K562 (cell line): ENCODE results near the gene RETREG2. TPM values are rescaled to one million over a fixed set of nuclear protein-coding genes. Genes with fewer than 3 reads are reported as not detected.

Experiments used
- ATAC-seq: fragments of 200-7000 bp; cut with Tn5 transposase; 3 replicates; pipeline ENCODE4 v1.9.1; 2020; ENCODE audit warnings: moderate library complexity
- BruUV-seq: library from RNA; stranded (reverse); fragments of 400-500 nt; replicated peaks from 2 replicates; lab custom pipeline; 2021; lab: Mats Ljungman, UMichigan
- CTCF ChIA-PET: fragments of 300-600 bp; formaldehyde crosslinking; extraction: SDS; loops from one replicate; lab custom pipeline; 2021; ENCODE audit warnings: low intra/inter-chr PET ratio; lab: Yijun Ruan, JAX
- POLR2A ChIA-PET: fragments of 300-600, 350-650 bp; sonication (Branson Sonifier 250); formaldehyde crosslinking; extraction: SDS; loops from one replicate; lab custom pipeline; 2021; ENCODE audit warnings: antibody characterized with exemption, inconsistent platforms; lab: Yijun Ruan, JAX
- DNase-seq, 4 experiments: peaks; one replicate each; pipeline versions ENCODE4 v3.0.0 to v3.0.0-alpha.2; 2011 to 2018; ENCODE audit warnings: low spot score in 3 of 4, mixed read lengths in 3 of 4; ENCODE audit errors: extremely low read depth in 1 of 4
- FAIRE-seq: peaks from 2 replicates; lab custom pipeline; 2011; peaks lifted over from hg19 to GRCh38; lab: Jason Lieb, UNC
- H2AFZ ChIP-seq: 2 replicates; pipeline ENCODE4 v1.6.0; 2011; ENCODE audit warnings: low read depth, low read length, control low read depth, inconsistent platforms
- H3K27ac ChIP-seq: fragments of 200-600 bp; 3 replicates; pipeline ENCODE4 v1.8.0; 2011; ENCODE audit warnings: low read depth, mild to moderate bottlenecking, control low read depth, inconsistent platforms, low read length, moderate library complexity, mixed read lengths; ENCODE audit errors: extremely low read depth
- H3K27me3 ChIP-seq, 2 experiments: fragments of 300-600 bp in 1 of 2; 2 replicates in 1 of 2; 3 replicates in 1 of 2; pipeline versions ENCODE4 v1.6.0 to v1.8.0; 2011; ENCODE audit warnings: inconsistent platforms in 2 of 2, low read length in 2 of 2, mild to moderate bottlenecking in 1 of 2, mixed read lengths in 1 of 2, moderate library complexity in 1 of 2; ENCODE audit not compliant: control insufficient read depth in 2 of 2, insufficient read depth in 2 of 2
- H3K36me3 ChIP-seq: fragments of 300-600 bp; 3 replicates; pipeline ENCODE4 v1.8.0; 2011; ENCODE audit warnings: mild to moderate bottlenecking, low read length, inconsistent platforms; ENCODE audit not compliant: control insufficient read depth, insufficient read depth
- H3K4me1 ChIP-seq, 2 experiments: fragments of 200-600 bp in 1 of 2; replicated peaks in 1 of 2; 2 replicates in 1 of 2; 3 replicates in 1 of 2; pipeline versions ENCODE4 v1.5.1 to v1.8.0; 2011; ENCODE audit warnings: inconsistent platforms in 2 of 2, low read length in 2 of 2, mild to moderate bottlenecking in 1 of 2, mixed read lengths in 1 of 2, moderate library complexity in 1 of 2; ENCODE audit not compliant: control insufficient read depth in 2 of 2, insufficient read depth in 2 of 2
- H3K4me2 ChIP-seq: 2 replicates; pipeline ENCODE4 v1.6.1; 2011; ENCODE audit warnings: low read length, control low read depth, inconsistent platforms, mixed read lengths; ENCODE audit not compliant: insufficient read depth
- H3K4me3 ChIP-seq: fragments of 200-600 bp; sonication (generic), shearing (Covaris generic); 2 replicates; pipeline ENCODE4 v1.5.1; 2016; ENCODE audit warnings: control low read depth, inconsistent platforms
- H3K79me2 ChIP-seq: fragments of 200-600 bp; 3 replicates; pipeline ENCODE4 v1.8.0; 2011; ENCODE audit warnings: low read length, inconsistent platforms; ENCODE audit not compliant: control insufficient read depth, insufficient read depth
- H3K9ac ChIP-seq, 2 experiments: 2 replicates each; pipeline versions ENCODE4 v1.6.0 to v1.6.1; 2011; ENCODE audit warnings: low read depth in 2 of 2, low read length in 2 of 2, control low read depth in 1 of 2, inconsistent platforms in 1 of 2, mild to moderate bottlenecking in 1 of 2, mixed read lengths in 1 of 2; ENCODE audit not compliant: insufficient read depth in 1 of 2
- H3K9me1 ChIP-seq: one replicate; pipeline ENCODE4 v1.6.0; 2011; ENCODE audit warnings: inconsistent platforms, mild to moderate bottlenecking, low read length, moderate library complexity; ENCODE audit not compliant: control insufficient read depth, insufficient read depth
- H3K9me3 ChIP-seq: replicated peaks from 2 replicates; pipeline ENCODE4 v1.5.1; 2011; ENCODE audit warnings: low read depth, low read length, inconsistent platforms; ENCODE audit not compliant: control insufficient read depth, insufficient read depth
- H4K20me1 ChIP-seq: replicated peaks from 2 replicates; pipeline ENCODE4 v1.6.1; 2011; ENCODE audit warnings: low read length, inconsistent platforms, mixed read lengths; ENCODE audit not compliant: control insufficient read depth, insufficient read depth
- BCL6 ChIP-seq: fragments of 250-450 bp; sonication (Bioruptor Pico); IDR thresholded peaks from 2 replicates; pipeline ENCODE4 v1.4.0; 2020
- CREM ChIP-seq: IDR thresholded peaks from 2 replicates; pipeline ENCODE4 v1.6.1; 2014; ENCODE audit warnings: antibody characterized with exemption, low read depth
- ETV5 ChIP-seq: sonication (generic); formaldehyde crosslinking; IDR thresholded peaks from 2 replicates; pipeline ENCODE4 v1.4.0; 2020; ENCODE audit warnings: low read depth, mild to moderate bottlenecking, missing genetic modification reagents
- FOS ChIP-seq: IDR thresholded peaks from 3 replicates; pipeline ENCODE4 v1.6.1; 2011; ENCODE audit not compliant: insufficient read length; ENCODE audit errors: extremely low read depth
- MTF1 ChIP-seq: fragments of 250-450 bp; sonication (Bioruptor Pico); IDR thresholded peaks from 2 replicates; pipeline ENCODE4 v1.9.0; 2021; ENCODE audit warnings: moderate library complexity, mild to moderate bottlenecking, inconsistent platforms, borderline replicate concordance
- PHF20 ChIP-seq: fragments of 450-650 bp; IDR thresholded peaks from 2 replicates; pipeline ENCODE4 v1.6.1; 2018; ENCODE audit not compliant: partially characterized antibody
- PURB ChIP-seq: sonication (generic); formaldehyde crosslinking; IDR thresholded peaks from 2 replicates; pipeline ENCODE4 v1.9.0; 2021; ENCODE audit warnings: low read depth, mild to moderate bottlenecking, missing genetic modification reagents
- SMAD3 ChIP-seq: fragments of 450-650 bp; formaldehyde crosslinking; conservative IDR thresholded peaks from 2 replicates; pipeline ENCODE4 v1.4.0; 2020; ENCODE audit warnings: mild to moderate bottlenecking
- TCF3 ChIP-seq: sonication (generic); formaldehyde crosslinking; IDR thresholded peaks from 2 replicates; pipeline ENCODE4 v1.4.0; 2020; ENCODE audit warnings: mild to moderate bottlenecking, missing genetic modification reagents
- ZNF174 ChIP-seq: fragments of 250-450 bp; sonication (Bioruptor Pico); IDR thresholded peaks from 2 replicates; pipeline ENCODE4 v1.4.0; 2020; ENCODE audit warnings: mild to moderate bottlenecking
- WGBS: fragments of 100-300 bp; shearing (Covaris generic); methylation state at CpG from one replicate; pipeline ENCODE4 v1.1.6; 2016; ENCODE audit warnings: low coverage, mixed read lengths; ENCODE audit not compliant: insufficient coverage; ENCODE audit errors: missing lambda C conversion rate; 5-methylcytosine and 5-hydroxymethylcytosine counted together
- in situ Hi-C: fragments of 300-500 bp; cut with MboI; formaldehyde crosslinking; loops from 4 replicates; pipeline ENCODE4 v1.15.0; 2018; ENCODE audit warnings: inconsistent platforms, mixed read lengths
- intact Hi-C: fragments of 100-400 bp; cut with micrococcal nuclease; formaldehyde crosslinking; loops from 2 replicates; pipeline ENCODE4 v1.14.2; 2022
- polyA plus RNA-seq, 8 experiments: library from polyadenylated mRNA; depleted of rRNA in 4 of 8; stranded (reverse) in 5 of 8; unstranded in 3 of 8; fragments of >200 nt; fragmentation: Nextera tagmentation in 2 of 8; fragmentation: Illumina TruSeq in 1 of 8; extraction: Ambion mirVana in 2 of 8; extraction: Trizol in 1 of 8; gene quantifications; 2 replicates each; pipeline versions ENCODE4 v1.2.1 to v1.2.3, GENCODE V29; 2011 to 2014; ENCODE audit warnings: inconsistent platforms in 1 of 8, missing spikeins in 1 of 8
- total RNA-seq, 7 experiments: library from RNA; depleted of rRNA in 6 of 7; stranded (reverse); fragments of >200 nt in 6 of 7; fragmentation: Illumina TruSeq in 2 of 7; extraction: Trizol in 2 of 7; gene quantifications; 2 replicates each; pipeline versions ENCODE4 v1.2.1 to v1.2.3, GENCODE V29; 2011 to 2021; ENCODE audit warnings: low replicate concordance in 1 of 7
- TF ChIP-seq, protein P1 (sequence below): fragments of 450-650 bp; IDR thresholded peaks from 2 replicates; pipeline ENCODE4 v1.6.1; 2016; ENCODE audit warnings: low read depth, mild to moderate bottlenecking, moderate library complexity
- TF ChIP-seq, protein P2 (sequence below): sonication (generic); formaldehyde crosslinking; IDR thresholded peaks from 2 replicates; pipeline ENCODE4 v1.8.0; 2022; ENCODE audit warnings: mild to moderate bottlenecking, missing genetic modification reagents

The RETREG2 gene
- total and polyA plus RNA-seq, 9 of the 15 experiments (the other 6 are each of a cell fraction or from before 2014, with no cell fraction given) = 4.9 to 40.1 (median 19.2) TPM

GRCh38 chr2:219214786-219215185, 36.7 kb downstream of the RETREG2 start:
- H3K4me2 ChIP-seq = no peak overlapping the region
- H3K4me3 ChIP-seq = no peak overlapping the region
- H3K36me3 ChIP-seq = peaks cover 70% of the 10 kb centered on the region
- H3K27me3 ChIP-seq = no peaks in the 10 kb centered on the region
- peaks cover 13 to 35% of the 10 kb centered on the region in 2 experiments; a peak in 4 of 5 replicates for H3K4me1 ChIP-seq
- H4K20me1 ChIP-seq = 0 out of 2 replicates have a peak, but pooled peaks cover 2% of the 10 kb centered on the region
- H3K9me3 ChIP-seq = no peaks in the 10 kb centered on the region
- no TSS peak for BruUV-seq
- WGBS = 94% methylated on average over 6 of the region's 6 CpGs
- no peak for FAIRE-seq
- in situ Hi-C loops (no loop called here), intact Hi-C loops (no loop called here)
- ChIA-PET POLR2A (interaction anchor here (0.6 to 1.2 kb wide), 3 partner anchors 9 to 60 kb away, joined by 3 read pairs; no protein-coding TSS in a partner anchor), CTCF (no interaction called here)
- ATAC-seq = no peak
- no peak overlapping the region for H3K9ac ChIP-seq
- H3K79me2 ChIP-seq = peaks cover 27% of the 10 kb centered on the region
- no peak for DNase-seq
- H2AFZ ChIP-seq = no peak overlapping the region
- no peak overlapping the region for H3K27ac ChIP-seq
- H3K9me1 ChIP-seq = no peaks in the 10 kb centered on the region
- TF ChIP-seq ETV5 (CRISPR knock-in tag) = no peak
- TF ChIP-seq BCL6 (CRISPR knock-in tag) = no peak
- TF ChIP-seq CREM = no peak
- TF ChIP-seq TCF3 (CRISPR knock-in tag) = no peak
- TF ChIP-seq MTF1 (CRISPR knock-in tag) = no peak
- TF ChIP-seq, protein P1, sequence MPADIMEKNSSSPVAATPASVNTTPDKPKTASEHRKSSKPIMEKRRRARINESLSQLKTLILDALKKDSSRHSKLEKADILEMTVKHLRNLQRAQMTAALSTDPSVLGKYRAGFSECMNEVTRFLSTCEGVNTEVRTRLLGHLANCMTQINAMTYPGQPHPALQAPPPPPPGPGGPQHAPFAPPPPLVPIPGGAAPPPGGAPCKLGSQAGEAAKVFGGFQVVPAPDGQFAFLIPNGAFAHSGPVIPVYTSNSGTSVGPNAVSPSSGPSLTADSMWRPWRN = no peak
- no peak for TF ChIP-seq SMAD3 (CRISPR knock-in tag)
- TF ChIP-seq PURB = no peak
- TF ChIP-seq, protein P2, sequence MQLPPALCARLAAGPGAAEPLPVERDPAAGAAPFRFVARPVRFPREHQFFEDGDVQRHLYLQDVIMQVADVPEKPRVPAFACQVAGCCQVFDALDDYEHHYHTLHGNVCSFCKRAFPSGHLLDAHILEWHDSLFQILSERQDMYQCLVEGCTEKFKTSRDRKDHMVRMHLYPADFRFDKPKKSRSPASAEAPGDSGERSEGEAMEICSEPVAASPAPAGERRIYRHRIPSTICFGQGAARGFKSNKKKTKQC (CRISPR knock-in tag) = no peak
- no peak for TF ChIP-seq ZNF174 (CRISPR knock-in tag)
- no peak for TF ChIP-seq PHF20
- no peak for TF ChIP-seq FOS
